Measurements from ENCODE around the gene NLRC4. TPM values are rescaled to one million over a fixed set of nuclear protein-coding genes. Genes with fewer than 3 reads are reported as not detected.

NLRC4 gene
- total RNA-seq, 4 donors from 2014 or later = 0.44 to 0.91 (median 0.57) TPM; not detected in 1

DNA sequence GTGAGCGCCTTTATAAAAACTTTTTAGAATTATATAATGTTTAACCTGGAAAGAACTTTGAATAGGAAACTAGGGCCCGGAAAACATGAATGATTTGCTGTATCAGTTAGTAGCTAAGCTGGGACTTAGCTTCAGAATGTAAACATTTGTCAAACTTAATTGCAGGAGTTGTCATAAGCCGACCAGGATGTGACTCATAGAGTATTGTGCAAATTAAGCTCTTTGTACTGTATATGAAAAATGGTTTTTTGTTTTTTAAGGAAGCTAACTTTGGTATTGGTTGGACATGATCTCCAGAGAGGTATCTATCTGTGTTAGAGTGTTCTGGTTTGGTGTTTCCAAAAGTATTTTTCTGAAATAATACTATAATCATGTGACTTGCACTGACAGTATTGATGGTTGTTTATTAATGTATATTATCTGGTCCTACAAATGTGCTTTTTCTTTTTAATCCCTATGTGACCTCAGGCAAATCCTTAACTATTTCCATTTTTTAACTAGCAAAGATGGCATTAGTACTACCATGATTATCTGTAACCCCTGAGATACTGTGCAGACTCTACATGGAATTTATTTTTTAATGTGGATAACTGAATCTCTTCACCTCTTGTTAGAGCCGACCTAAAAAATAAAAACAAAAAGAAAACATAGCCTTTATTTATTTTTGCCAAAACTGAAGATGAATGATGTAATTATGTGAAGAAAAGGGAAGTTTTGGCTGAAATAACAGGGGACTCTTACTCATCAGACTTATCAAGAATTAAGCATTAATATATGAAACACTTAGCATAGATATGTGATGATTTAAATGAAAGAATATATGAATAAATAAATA, 24.7 kb upstream of the NLRC4 start:
- TF ChIP-seq, protein P1, sequence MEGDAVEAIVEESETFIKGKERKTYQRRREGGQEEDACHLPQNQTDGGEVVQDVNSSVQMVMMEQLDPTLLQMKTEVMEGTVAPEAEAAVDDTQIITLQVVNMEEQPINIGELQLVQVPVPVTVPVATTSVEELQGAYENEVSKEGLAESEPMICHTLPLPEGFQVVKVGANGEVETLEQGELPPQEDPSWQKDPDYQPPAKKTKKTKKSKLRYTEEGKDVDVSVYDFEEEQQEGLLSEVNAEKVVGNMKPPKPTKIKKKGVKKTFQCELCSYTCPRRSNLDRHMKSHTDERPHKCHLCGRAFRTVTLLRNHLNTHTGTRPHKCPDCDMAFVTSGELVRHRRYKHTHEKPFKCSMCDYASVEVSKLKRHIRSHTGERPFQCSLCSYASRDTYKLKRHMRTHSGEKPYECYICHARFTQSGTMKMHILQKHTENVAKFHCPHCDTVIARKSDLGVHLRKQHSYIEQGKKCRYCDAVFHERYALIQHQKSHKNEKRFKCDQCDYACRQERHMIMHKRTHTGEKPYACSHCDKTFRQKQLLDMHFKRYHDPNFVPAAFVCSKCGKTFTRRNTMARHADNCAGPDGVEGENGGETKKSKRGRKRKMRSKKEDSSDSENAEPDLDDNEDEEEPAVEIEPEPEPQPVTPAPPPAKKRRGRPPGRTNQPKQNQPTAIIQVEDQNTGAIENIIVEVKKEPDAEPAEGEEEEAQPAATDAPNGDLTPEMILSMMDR (IDR thresholded peaks at IDR 0.05) = no peak
- no peak for TF ChIP-seq POLR2A (IDR thresholded peaks at IDR 0.05)
- Histone ChIP-seq H3K36me3 (peaks cover 0 to 51% (median 4%) of the 10 kb centered on the region in 3 donors), H3K27ac (peak overlapping the region in 2 of 4 donors; percentile 34 to 61), H3K4me3 (no peak overlapping the region), H3K9me3 (no peaks in the 10 kb centered on the region), H3K4me1 (peaks cover 4 to 35% (median 20%) of the 10 kb centered on the region in 3 donors), H3K27me3 (no peaks in the 10 kb centered on the region)
- 29 to 37% methylated on average over 4 of the region's 4 CpGs for WGBS, 2 donors
- no peak for DNase-seq
- intact Hi-C loops (cut with DNase I) = no loop called here

DNA sequence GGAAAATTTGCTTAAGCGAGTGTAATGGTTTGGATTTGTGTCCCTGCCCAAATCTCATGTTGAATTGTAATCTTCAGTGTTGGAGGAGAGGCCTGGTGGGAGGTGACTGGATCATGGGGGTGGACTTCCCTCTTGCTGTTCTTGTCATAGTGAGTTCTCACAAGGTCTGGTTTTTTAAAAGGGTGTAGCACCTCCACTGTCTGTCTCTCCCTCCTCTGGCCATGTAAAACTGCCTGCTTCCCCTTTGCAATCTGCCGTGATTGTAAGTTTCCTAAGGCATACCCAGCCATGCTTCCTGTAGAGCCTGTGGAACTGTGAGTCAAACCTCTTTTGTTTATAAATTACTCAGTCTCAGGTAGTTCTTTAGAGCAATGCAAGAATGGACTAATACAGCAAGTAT, 19.6 kb upstream of the NLRC4 start:
- DNase-seq = no peak
- Histone ChIP-seq H3K9me3 (no peaks in the 10 kb centered on the region), H3K4me1 (peaks cover 7 to 64% (median 24%) of the 10 kb centered on the region in 3 donors), H3K27ac (peak overlapping the region; percentile 11 to 50 (median 32)), H3K4me3 (no peak overlapping the region), H3K27me3 (no peaks in the 10 kb centered on the region), H3K36me3 (peaks cover 0 to 50% (median 0%) of the 10 kb centered on the region in 3 donors)
- TF ChIP-seq POLR2A (IDR thresholded peaks at IDR 0.05) = no peak
- TF ChIP-seq, protein P1 (IDR thresholded peaks at IDR 0.05) = no peak
- WGBS, 2 donors = 42 to 56% methylated on average over 2 of the region's 2 CpGs
- intact Hi-C loops (cut with DNase I) = no loop called here

DNA sequence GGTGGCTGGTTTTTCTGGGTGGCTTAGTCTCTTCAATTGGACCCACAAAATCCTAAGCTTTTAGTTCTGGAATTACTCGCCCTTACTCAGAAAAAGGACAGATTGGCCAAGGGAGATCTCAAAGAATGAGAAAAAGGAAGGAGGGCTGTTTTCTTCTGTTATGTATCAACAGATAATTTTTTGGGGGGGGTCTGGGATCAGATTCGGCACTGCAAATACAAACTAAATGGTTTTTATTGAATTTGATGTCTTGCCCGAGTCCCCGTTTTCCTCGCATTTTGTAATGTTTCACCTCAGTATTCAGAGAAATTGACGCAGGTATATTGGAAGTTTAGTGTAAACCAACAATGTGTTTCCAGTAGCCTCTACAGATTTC, 13.8 kb upstream of the NLRC4 start:
- peak overlapping the region; percentile 92 to 95 (median 92) for H3K27ac ChIP-seq
- peak overlapping the region; percentile 99 for H3K4me3 ChIP-seq
- no peaks in the 10 kb centered on the region for H3K9me3 ChIP-seq
- peaks cover 3 to 45% (median 11%) of the 10 kb centered on the region in 3 donors for H3K4me1 ChIP-seq
- no peaks in the 10 kb centered on the region for H3K27me3 ChIP-seq
- intact Hi-C loops (cut with DNase I) = no loop called here
- TF ChIP-seq POLR2A (IDR thresholded peaks at IDR 0.05) = no peak
- TF ChIP-seq, protein P1 (IDR thresholded peaks at IDR 0.05) = no peak
- 5 to 11% methylated on average over 6 of the region's 6 CpGs for WGBS, 2 donors
- DNase-seq = no peak
- H3K36me3 ChIP-seq = peaks cover 0 to 35% (median 0%) of the 10 kb centered on the region in 3 donors

DNA sequence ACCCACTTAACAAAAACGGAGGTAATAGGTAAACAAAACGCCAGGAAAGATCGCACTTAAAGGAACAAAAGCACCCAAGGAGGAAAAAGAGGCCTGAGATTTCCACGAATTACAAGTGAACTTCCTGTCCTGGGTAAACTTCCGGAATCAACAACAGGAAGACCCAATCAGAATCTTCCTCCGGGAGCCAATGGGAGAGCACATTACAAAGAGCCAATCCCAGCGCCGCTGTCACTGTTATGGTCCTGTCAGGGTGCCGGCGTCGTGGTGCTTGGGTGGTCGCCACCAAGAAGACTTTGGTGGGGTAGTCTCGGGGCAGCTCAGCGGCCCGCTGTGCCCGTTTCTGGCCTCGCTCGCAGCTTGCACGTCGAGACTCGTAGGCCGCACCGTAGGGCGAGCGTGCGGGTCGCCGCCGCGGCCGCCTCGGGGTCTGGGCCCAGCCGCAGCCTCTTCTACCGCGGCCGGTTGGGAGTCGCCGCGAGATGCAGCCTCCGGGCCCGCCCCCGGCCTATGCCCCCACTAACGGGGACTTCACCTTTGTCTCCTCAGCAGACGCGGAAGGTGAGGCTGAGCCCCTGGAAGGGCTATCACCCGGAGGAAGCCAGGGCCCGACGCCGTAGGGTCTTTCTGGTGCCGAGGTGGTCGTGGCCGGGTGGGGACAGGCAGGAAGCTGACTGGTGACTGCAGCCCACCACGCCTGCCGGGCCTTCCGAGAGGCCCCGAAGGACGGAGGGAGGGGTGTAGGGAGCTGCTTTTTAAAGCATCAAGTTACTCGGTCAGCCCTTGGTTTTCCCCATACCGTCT, 13.2 kb upstream of the NLRC4 start, which contains the start of gene YIPF4:
Gene YIPF4, plus strand, starts transcription at position 231 of the 804 bp plus-strand sequence. Its CDS starts 252 bp downstream, at position 483.
- Histone ChIP-seq H3K27ac (peak within 1 kb of the TSS; percentile 92 to 95 (median 92)), H3K4me3 (peak within 1 kb of the TSS; percentile 99), H3K36me3 (peaks cover 0 to 29% (median 0%) of the 10 kb centered on the region in 3 donors), H3K27me3 (no peaks in the 10 kb centered on the region), H3K4me1 (peaks cover 3 to 41% (median 11%) of the 10 kb centered on the region in 3 donors), H3K9me3 (no peaks in the 10 kb centered on the region)
- DNase-seq = peak; percentile 54
- TF ChIP-seq, protein P1 (IDR thresholded peaks at IDR 0.05) = no peak
- peak in 1 of 4 donors; percentile 58 for TF ChIP-seq POLR2A (IDR thresholded peaks at IDR 0.05)
- 0% methylated on average over 11 to 23 of the region's 59 CpGs for WGBS, 2 donors
- intact Hi-C loops (cut with DNase I) = no loop called here
